Activated T-cell treated with anti-CD3 and anti-CD28 coated beads, Interleukin-2, amount 50 U/mL, for 48 hours (primary cell): ENCODE data around the gene CEP70.
"Not testable (repeated sequence)": the region's sequence is repeated elsewhere in the genome, so short reads cannot be mapped to it uniquely, and the experiment has no call there.

Source experiments
- DNase-seq, 2 experiments: peaks; one replicate each; pipeline ENCODE4 v3.0.0-alpha.2; 2020

The CEP70 gene

GRCh38 chr3:138588445-138588844 is 5.6 kb downstream of the CEP70 start:
- no peak for DNase-seq

- DNase-seq: no peak
Measured at GRCh38 chr3:138587374-138587773, 6.7 kb downstream of the CEP70 start.

- DNase-seq: no peak
Measured at GRCh38 chr3:138578961-138579574, 15.0 kb downstream of the CEP70 start.

GRCh38 chr3:138578141-138578540 is 15.9 kb downstream of the CEP70 start:
- no peak for DNase-seq

GRCh38 chr3:138573138-138573537 is 20.9 kb downstream of the CEP70 start:
- no peak for DNase-seq

GRCh38 chr3:138569624-138570023 is 24.4 kb downstream of the CEP70 start:
- not testable (repeated sequence) for DNase-seq

GRCh38 chr3:138569090-138569489 is 25.0 kb downstream of the CEP70 start:
- no peak for DNase-seq

GRCh38 chr3:138567403-138567802 is 26.7 kb downstream of the CEP70 start:
- DNase-seq: no peak

GRCh38 chr3:138566293-138566692 is 27.8 kb downstream of the CEP70 start:
- not testable (repeated sequence) for DNase-seq

- not testable (repeated sequence) for DNase-seq
Measured at GRCh38 chr3:138562902-138563301, 31.2 kb downstream of the CEP70 start.

GRCh38 chr3:138560501-138560900 is 33.6 kb downstream of the CEP70 start:
- DNase-seq: no peak

- DNase-seq: no peak
Measured at GRCh38 chr3:138559134-138559533, 34.9 kb downstream of the CEP70 start.

GRCh38 chr3:138554775-138555174 is 39.3 kb downstream of the CEP70 start:
- not testable (repeated sequence) for DNase-seq

- DNase-seq: not testable (repeated sequence)
Measured at GRCh38 chr3:138550958-138551357, 43.1 kb downstream of the CEP70 start.

- no peak for DNase-seq
Measured at GRCh38 chr3:138549179-138549977, 44.7 kb downstream of the CEP70 start.

GRCh38 chr3:138547342-138547975 is 46.6 kb downstream of the CEP70 start:
- DNase-seq: no peak

GRCh38 chr3:138544546-138544945 is 49.5 kb downstream of the CEP70 start:
- DNase-seq: no peak

- DNase-seq: no peak
Measured at GRCh38 chr3:138542977-138543376, 51.1 kb downstream of the CEP70 start.

GRCh38 chr3:138539352-138539751 is 54.7 kb downstream of the CEP70 start:
- DNase-seq: no peak

GRCh38 chr3:138521445-138521844 is 72.6 kb downstream of the CEP70 start:
- DNase-seq: not testable (repeated sequence)

GRCh38 chr3:138513090-138513843 is 80.8 kb downstream of the CEP70 start:
- no peak for DNase-seq

- no peak for DNase-seq
Measured at GRCh38 chr3:138511945-138512344, 82.1 kb downstream of the CEP70 start.

- DNase-seq: no peak
Measured at GRCh38 chr3:138509586-138509985, 84.5 kb downstream of the CEP70 start.
